Prostate gland (tissue), 2 donors: ENCODE data around the gene DICER1.

Source experiments
- CTCF ChIP-seq, 4 experiments: fragments of 200-600 bp in 2 of 4; fragments of 450-650 bp in 2 of 4; sonication (generic) in 2 of 4; IDR thresholded peaks; 1 replicate in 3 of 4; 2 replicates in 1 of 4; pipeline ENCODE4 v1.5.1; 2016 to 2019; ENCODE audit warnings: antibody characterized with exemption in 4 of 4, mild to moderate bottlenecking in 2 of 4, moderate library complexity in 2 of 4
- POLR2A ChIP-seq: fragments of 450-650 bp; IDR thresholded peaks from one replicate; pipeline ENCODE4 v1.6.1; 2016; ENCODE audit warnings: antibody characterized with exemption, mild to moderate bottlenecking

GRCh38 chr14:95049952-95050351, 107.4 kb downstream of the DICER1 start:
- no peak for TF ChIP-seq POLR2A
- TF ChIP-seq CTCF (IDR thresholded peaks at IDR 0.05): no peak
